HEK293 (cell line): ENCODE data around the gene LGALS4.

Experiments used
- BCL11B ChIP-seq: fragments of 450-650 bp; formaldehyde crosslinking; IDR thresholded peaks from 2 replicates; pipeline ENCODE4 v1.5.1; 2016; ENCODE audit warnings: low read depth, missing biosample characterization, missing genetic modification characterization
- GLIS2 ChIP-seq: fragments of 450-650 bp; formaldehyde crosslinking; IDR thresholded peaks from 2 replicates; pipeline ENCODE4 v1.5.1; 2016; ENCODE audit warnings: missing biosample characterization, missing genetic modification characterization
- KLF1 ChIP-seq: fragments of 450-650 bp; formaldehyde crosslinking; IDR thresholded peaks from 2 replicates; pipeline ENCODE4 v1.5.1; 2016; ENCODE audit warnings: missing biosample characterization, missing genetic modification characterization
- KLF7 ChIP-seq: fragments of 450-650 bp; formaldehyde crosslinking; IDR thresholded peaks from 2 replicates; pipeline ENCODE4 v1.5.1; 2016; ENCODE audit warnings: missing biosample characterization, missing genetic modification characterization, borderline replicate concordance
- PRDM1 ChIP-seq: fragments of 450-650 bp; formaldehyde crosslinking; IDR thresholded peaks from 2 replicates; pipeline ENCODE4; 2016; ENCODE audit warnings: missing biosample characterization, missing genetic modification characterization
- SCRT2 ChIP-seq: fragments of 450-650 bp; formaldehyde crosslinking; IDR thresholded peaks from 2 replicates; pipeline ENCODE4 v1.5.1; 2016; ENCODE audit warnings: missing biosample characterization, missing genetic modification characterization
- YY2 ChIP-seq: fragments of 450-650 bp; formaldehyde crosslinking; IDR thresholded peaks from 2 replicates; pipeline ENCODE4 v1.5.1; 2016; ENCODE audit warnings: missing biosample characterization, missing genetic modification characterization
- ZBTB21 ChIP-seq: fragments of 450-650 bp; formaldehyde crosslinking; IDR thresholded peaks from 2 replicates; pipeline ENCODE4 v1.5.1; 2017; ENCODE audit warnings: missing biosample characterization, missing genetic modification characterization
- ZFP3 ChIP-seq: fragments of 450-650 bp; formaldehyde crosslinking; IDR thresholded peaks from 2 replicates; pipeline ENCODE4 v1.5.1; 2016; ENCODE audit warnings: low read depth, missing biosample characterization, missing genetic modification characterization
- ZNF138 ChIP-seq: fragments of 450-650 bp; formaldehyde crosslinking; IDR thresholded peaks from 2 replicates; pipeline ENCODE4 v1.5.1; 2016; ENCODE audit warnings: missing biosample characterization, missing genetic modification characterization, borderline replicate concordance
- ZNF211 ChIP-seq: fragments of 450-650 bp; formaldehyde crosslinking; IDR thresholded peaks from 2 replicates; pipeline ENCODE4 v1.5.1; 2016; ENCODE audit warnings: low read depth, missing biosample characterization, missing genetic modification characterization
- ZNF214 ChIP-seq: fragments of 450-650 bp; formaldehyde crosslinking; IDR thresholded peaks from 2 replicates; pipeline ENCODE4 v1.5.1; 2017; ENCODE audit warnings: missing biosample characterization, mild to moderate bottlenecking, missing genetic modification characterization, borderline replicate concordance
- ZNF248 ChIP-seq: fragments of 450-650 bp; formaldehyde crosslinking; IDR thresholded peaks from 2 replicates; pipeline ENCODE4 v1.5.1; 2017; ENCODE audit warnings: missing biosample characterization, missing genetic modification characterization
- ZNF26 ChIP-seq: fragments of 450-650 bp; formaldehyde crosslinking; IDR thresholded peaks from 2 replicates; pipeline ENCODE4 v1.5.1; 2016; ENCODE audit warnings: missing biosample characterization, missing genetic modification characterization
- ZNF302 ChIP-seq: fragments of 450-650 bp; formaldehyde crosslinking; IDR thresholded peaks from 2 replicates; pipeline ENCODE4 v1.5.1; 2016; ENCODE audit warnings: missing biosample characterization, missing genetic modification characterization, low read depth
- ZNF350 ChIP-seq: fragments of 450-650 bp; formaldehyde crosslinking; IDR thresholded peaks from 2 replicates; pipeline ENCODE4 v1.5.0; 2017; ENCODE audit warnings: missing biosample characterization, mild to moderate bottlenecking, missing genetic modification characterization
- ZNF391 ChIP-seq: fragments of 450-650 bp; formaldehyde crosslinking; IDR thresholded peaks from 2 replicates; pipeline ENCODE4 v1.5.1; 2016; ENCODE audit warnings: low read depth, missing biosample characterization, missing genetic modification characterization, borderline replicate concordance
- ZNF394 ChIP-seq: fragments of 450-650 bp; formaldehyde crosslinking; IDR thresholded peaks from 2 replicates; pipeline ENCODE4 v1.5.1; 2016; ENCODE audit warnings: missing biosample characterization, missing genetic modification characterization, mild to moderate bottlenecking, moderate library complexity, borderline replicate concordance
- ZNF416 ChIP-seq: fragments of 450-650 bp; formaldehyde crosslinking; IDR thresholded peaks from 2 replicates; pipeline ENCODE4 v1.5.1; 2016; ENCODE audit warnings: missing biosample characterization, missing genetic modification characterization
- ZNF423 ChIP-seq: fragments of 450-650 bp; formaldehyde crosslinking; IDR thresholded peaks from 2 replicates; pipeline ENCODE4 v1.5.1; 2016; ENCODE audit warnings: missing biosample characterization, missing genetic modification characterization
- ZNF514 ChIP-seq: fragments of 450-650 bp; formaldehyde crosslinking; IDR thresholded peaks from 2 replicates; pipeline ENCODE4 v1.5.1; 2016; ENCODE audit warnings: missing biosample characterization, missing genetic modification characterization
- ZNF530 ChIP-seq: fragments of 450-650 bp; formaldehyde crosslinking; IDR thresholded peaks from 2 replicates; pipeline ENCODE4 v1.5.1; 2016; ENCODE audit warnings: low read depth, missing biosample characterization, missing genetic modification characterization
- ZNF544 ChIP-seq: fragments of 450-650 bp; formaldehyde crosslinking; IDR thresholded peaks from 2 replicates; pipeline ENCODE4 v1.5.0; 2017; ENCODE audit warnings: missing biosample characterization, missing genetic modification characterization
- ZNF549 ChIP-seq: fragments of 450-650 bp; IDR thresholded peaks from 2 replicates; pipeline ENCODE4 v1.5.1; 2018; ENCODE audit warnings: missing biosample characterization, missing genetic modification characterization, mild to moderate bottlenecking, inconsistent platforms, moderate library complexity
- ZNF560 ChIP-seq: fragments of 450-650 bp; formaldehyde crosslinking; IDR thresholded peaks from 2 replicates; pipeline ENCODE4 v1.5.1; 2017; ENCODE audit warnings: missing biosample characterization, missing genetic modification characterization, borderline replicate concordance
- ZNF585B ChIP-seq: fragments of 450-650 bp; formaldehyde crosslinking; IDR thresholded peaks from 2 replicates; pipeline ENCODE4 v1.5.1; 2016; ENCODE audit warnings: missing biosample characterization, missing genetic modification characterization
- ZNF677 ChIP-seq: fragments of 450-650 bp; IDR thresholded peaks from 2 replicates; pipeline ENCODE4 v1.5.0; 2018; ENCODE audit warnings: missing biosample characterization, mild to moderate bottlenecking, missing genetic modification characterization, moderate library complexity
- ZNF76 ChIP-seq: fragments of 450-650 bp; formaldehyde crosslinking; IDR thresholded peaks from 2 replicates; pipeline ENCODE4; 2016; ENCODE audit warnings: low read depth, missing biosample characterization, missing genetic modification characterization, borderline replicate concordance
- ZNF830 ChIP-seq: fragments of 450-650 bp; IDR thresholded peaks from 2 replicates; pipeline ENCODE4 v1.5.0; 2018; ENCODE audit warnings: missing biosample characterization, missing genetic modification characterization, low read depth, mild to moderate bottlenecking, moderate library complexity
- ZNF843 ChIP-seq: fragments of 450-650 bp; formaldehyde crosslinking; IDR thresholded peaks from 2 replicates; pipeline ENCODE4 v1.5.1; 2016; ENCODE audit warnings: missing biosample characterization, missing genetic modification characterization
- TF ChIP-seq, protein P1 (sequence below): fragments of 450-650 bp; formaldehyde crosslinking; IDR thresholded peaks from 2 replicates; pipeline ENCODE4 v1.5.1; 2017; ENCODE audit warnings: missing biosample characterization, missing genetic modification characterization
- TF ChIP-seq, protein P2 (sequence below): fragments of 450-650 bp; formaldehyde crosslinking; IDR thresholded peaks from 2 replicates; pipeline ENCODE4 v1.5.1; 2016; ENCODE audit warnings: missing biosample characterization, missing genetic modification characterization, borderline replicate concordance
- TF ChIP-seq, protein P3 (sequence below): fragments of 450-650 bp; formaldehyde crosslinking; IDR thresholded peaks from 2 replicates; pipeline ENCODE4 v1.5.1; 2016; ENCODE audit warnings: missing biosample characterization, missing genetic modification characterization

Gene LGALS4

DNA sequence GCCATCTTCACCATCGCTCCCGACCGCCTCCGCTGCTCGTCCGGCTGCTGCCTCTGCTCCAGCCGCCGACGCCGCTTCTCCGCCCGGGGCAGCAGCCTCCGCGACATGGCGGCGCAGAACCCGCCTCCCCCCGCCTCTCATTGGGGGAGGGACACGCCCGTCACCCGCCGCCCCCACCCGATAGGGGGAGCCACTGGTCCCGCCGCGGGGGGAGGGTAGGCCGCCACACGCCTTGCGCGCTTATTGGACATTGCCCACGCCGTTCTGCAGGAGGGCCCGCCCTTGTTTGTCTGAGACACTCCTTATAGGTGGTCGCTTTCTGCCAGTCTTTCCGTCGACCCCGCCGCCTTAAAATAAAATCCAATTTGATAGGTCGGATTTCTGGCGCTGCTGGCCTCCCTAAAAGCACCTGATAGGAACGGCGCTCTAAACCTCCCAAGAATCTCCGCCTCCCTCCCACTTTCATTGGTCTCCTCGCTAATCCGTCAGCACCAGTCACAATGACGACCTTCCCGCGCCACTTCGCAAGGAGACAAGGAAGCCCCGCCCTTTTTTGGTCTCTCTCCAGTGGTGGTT lies 37.2 kb upstream of the LGALS4 start, which contains the start of gene HNRNPL (continued):
- TF ChIP-seq ZNF677 (tag by site-specific recombination) (no peak), ZNF585B (tag by site-specific recombination) (no peak), ZNF416 (no peak), ZNF350 (tag by site-specific recombination) (no peak), KLF1 (tag by site-specific recombination) (peak; percentile 74), ZFP3 (no peak), ZNF26 (no peak), YY2 (tag by site-specific recombination) (peak; percentile 99), ZNF843 (tag by site-specific recombination) (no peak; the same call in 1 of the 2 replicates), ZNF830 (tag by site-specific recombination) (no peak), ZNF76 (tag by site-specific recombination) (peak; percentile 85), PRDM1 (tag by site-specific recombination) (no peak), ZNF138 (tag by site-specific recombination) (no peak), ZNF302 (tag by site-specific recombination) (no peak), ZNF391 (tag by site-specific recombination) (no peak; the same call in 1 of the 2 replicates), ZNF248 (no peak), ZNF423 (tag by site-specific recombination) (no peak), ZNF530 (no peak), ZBTB21 (tag by site-specific recombination) (peak; percentile 98), ZNF549 (tag by site-specific recombination) (no peak), ZNF211 (tag by site-specific recombination) (no peak), ZNF560 (tag by site-specific recombination) (no peak), ZNF214 (tag by site-specific recombination) (no peak), GLIS2 (tag by site-specific recombination) (peak; percentile 100), BCL11B (tag by site-specific recombination) (no peak), KLF7 (tag by site-specific recombination) (peak; percentile 39; the same call in 1 of the 2 replicates), ZNF514 (tag by site-specific recombination) (no peak), ZNF394 (tag by site-specific recombination) (peak; percentile 99), ZNF544 (tag by site-specific recombination) (no peak), SCRT2 (tag by site-specific recombination) (no peak)
- TF ChIP-seq, protein P1, sequence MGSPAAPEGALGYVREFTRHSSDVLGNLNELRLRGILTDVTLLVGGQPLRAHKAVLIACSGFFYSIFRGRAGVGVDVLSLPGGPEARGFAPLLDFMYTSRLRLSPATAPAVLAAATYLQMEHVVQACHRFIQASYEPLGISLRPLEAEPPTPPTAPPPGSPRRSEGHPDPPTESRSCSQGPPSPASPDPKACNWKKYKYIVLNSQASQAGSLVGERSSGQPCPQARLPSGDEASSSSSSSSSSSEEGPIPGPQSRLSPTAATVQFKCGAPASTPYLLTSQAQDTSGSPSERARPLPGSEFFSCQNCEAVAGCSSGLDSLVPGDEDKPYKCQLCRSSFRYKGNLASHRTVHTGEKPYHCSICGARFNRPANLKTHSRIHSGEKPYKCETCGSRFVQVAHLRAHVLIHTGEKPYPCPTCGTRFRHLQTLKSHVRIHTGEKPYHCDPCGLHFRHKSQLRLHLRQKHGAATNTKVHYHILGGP (tag by site-specific recombination): no peak
- TF ChIP-seq, protein P2, sequence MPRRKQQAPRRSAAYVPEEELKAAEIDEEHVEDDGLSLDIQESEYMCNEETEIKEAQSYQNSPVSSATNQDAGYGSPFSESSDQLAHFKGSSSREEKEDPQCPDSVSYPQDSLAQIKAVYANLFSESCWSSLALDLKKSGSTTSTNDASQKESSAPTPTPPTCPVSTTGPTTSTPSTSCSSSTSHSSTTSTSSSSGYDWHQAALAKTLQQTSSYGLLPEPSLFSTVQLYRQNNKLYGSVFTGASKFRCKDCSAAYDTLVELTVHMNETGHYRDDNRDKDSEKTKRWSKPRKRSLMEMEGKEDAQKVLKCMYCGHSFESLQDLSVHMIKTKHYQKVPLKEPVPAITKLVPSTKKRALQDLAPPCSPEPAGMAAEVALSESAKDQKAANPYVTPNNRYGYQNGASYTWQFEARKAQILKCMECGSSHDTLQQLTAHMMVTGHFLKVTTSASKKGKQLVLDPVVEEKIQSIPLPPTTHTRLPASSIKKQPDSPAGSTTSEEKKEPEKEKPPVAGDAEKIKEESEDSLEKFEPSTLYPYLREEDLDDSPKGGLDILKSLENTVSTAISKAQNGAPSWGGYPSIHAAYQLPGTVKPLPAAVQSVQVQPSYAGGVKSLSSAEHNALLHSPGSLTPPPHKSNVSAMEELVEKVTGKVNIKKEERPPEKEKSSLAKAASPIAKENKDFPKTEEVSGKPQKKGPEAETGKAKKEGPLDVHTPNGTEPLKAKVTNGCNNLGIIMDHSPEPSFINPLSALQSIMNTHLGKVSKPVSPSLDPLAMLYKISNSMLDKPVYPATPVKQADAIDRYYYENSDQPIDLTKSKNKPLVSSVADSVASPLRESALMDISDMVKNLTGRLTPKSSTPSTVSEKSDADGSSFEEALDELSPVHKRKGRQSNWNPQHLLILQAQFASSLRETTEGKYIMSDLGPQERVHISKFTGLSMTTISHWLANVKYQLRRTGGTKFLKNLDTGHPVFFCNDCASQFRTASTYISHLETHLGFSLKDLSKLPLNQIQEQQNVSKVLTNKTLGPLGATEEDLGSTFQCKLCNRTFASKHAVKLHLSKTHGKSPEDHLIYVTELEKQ (tag by site-specific recombination): no peak
- TF ChIP-seq, protein P3, sequence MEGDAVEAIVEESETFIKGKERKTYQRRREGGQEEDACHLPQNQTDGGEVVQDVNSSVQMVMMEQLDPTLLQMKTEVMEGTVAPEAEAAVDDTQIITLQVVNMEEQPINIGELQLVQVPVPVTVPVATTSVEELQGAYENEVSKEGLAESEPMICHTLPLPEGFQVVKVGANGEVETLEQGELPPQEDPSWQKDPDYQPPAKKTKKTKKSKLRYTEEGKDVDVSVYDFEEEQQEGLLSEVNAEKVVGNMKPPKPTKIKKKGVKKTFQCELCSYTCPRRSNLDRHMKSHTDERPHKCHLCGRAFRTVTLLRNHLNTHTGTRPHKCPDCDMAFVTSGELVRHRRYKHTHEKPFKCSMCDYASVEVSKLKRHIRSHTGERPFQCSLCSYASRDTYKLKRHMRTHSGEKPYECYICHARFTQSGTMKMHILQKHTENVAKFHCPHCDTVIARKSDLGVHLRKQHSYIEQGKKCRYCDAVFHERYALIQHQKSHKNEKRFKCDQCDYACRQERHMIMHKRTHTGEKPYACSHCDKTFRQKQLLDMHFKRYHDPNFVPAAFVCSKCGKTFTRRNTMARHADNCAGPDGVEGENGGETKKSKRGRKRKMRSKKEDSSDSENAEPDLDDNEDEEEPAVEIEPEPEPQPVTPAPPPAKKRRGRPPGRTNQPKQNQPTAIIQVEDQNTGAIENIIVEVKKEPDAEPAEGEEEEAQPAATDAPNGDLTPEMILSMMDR: peak; percentile 100
